GM12878 (cell line): ENCODE results near the gene ZNF19. TPM values are rescaled to one million over a fixed set of nuclear protein-coding genes. Genes with fewer than 3 reads are reported as not detected.
A peak's percentile ranks its signal among the peaks of the same experiment; 100 is the strongest.

Experiments used
- ATAC-seq: fragments of 200-7000 bp; cut with Tn5 transposase; 3 replicates; pipeline ENCODE4 v1.9.1; 2020; ENCODE audit warnings: mild to moderate bottlenecking, moderate library complexity
- BruUV-seq: library from RNA; stranded (reverse); fragments of 400-500 nt; replicated peaks from 2 replicates; lab custom pipeline; 2021; lab: Mats Ljungman, UMichigan
- CTCF ChIA-PET: fragments of 300-600 bp; sonication (Branson Sonifier 250); formaldehyde crosslinking; extraction: SDS; loops from one replicate; lab custom pipeline; 2021; ENCODE audit warnings: inconsistent platforms; lab: Yijun Ruan, JAX
- POLR2A ChIA-PET: fragments of 350-600 bp; formaldehyde crosslinking; extraction: SDS; loops from one replicate; lab custom pipeline; 2021; ENCODE audit warnings: inconsistent platforms; lab: Charles Lee
- RAD21 ChIA-PET: fragments of 300-600 bp; sonication (Branson Sonifier 250); formaldehyde crosslinking; loops from one replicate; lab custom pipeline; 2023; ENCODE audit warnings: antibody characterized with exemption; ENCODE audit not compliant: unreplicated experiment; lab: Charles Lee
- SMC1A ChIA-PET: fragments of 300-600 bp; sonication (Branson Sonifier 250); formaldehyde crosslinking; loops from one replicate; lab custom pipeline; 2023; ENCODE audit not compliant: unreplicated experiment, uncharacterized antibody; lab: Charles Lee
- DNase-seq: peaks from one replicate; pipeline ENCODE4 v3.0.0-alpha.2; 2011; ENCODE audit warnings: low read depth, low spot score
- FAIRE-seq: peaks from 3 replicates; lab custom pipeline; 2011; peaks lifted over from hg19 to GRCh38; lab: Jason Lieb, UNC
- H2AFZ ChIP-seq: 2 replicates; pipeline ENCODE4 v1.6.0; 2011; ENCODE audit warnings: low read depth, low read length, control low read depth; ENCODE audit not compliant: control insufficient read depth
- H3K27ac ChIP-seq: 2 replicates; pipeline ENCODE4 v1.5.1; 2011; ENCODE audit warnings: control low read depth; ENCODE audit not compliant: control insufficient read depth, insufficient read depth
- H3K27me3 ChIP-seq, 2 experiments: replicated peaks in 1 of 2; 2 replicates each; pipeline versions ENCODE4 v1.6.0 to v1.6.1; 2011; ENCODE audit warnings: low read length in 1 of 2; ENCODE audit not compliant: control insufficient read depth in 2 of 2, insufficient read depth in 2 of 2
- H3K36me3 ChIP-seq, 2 experiments: 2 replicates each; pipeline ENCODE4 v1.5.1; 2011; ENCODE audit warnings: low read length in 1 of 2; ENCODE audit not compliant: control insufficient read depth in 2 of 2, insufficient read depth in 2 of 2
- H3K4me1 ChIP-seq: 2 replicates; pipeline ENCODE4 v1.6.1; 2011; ENCODE audit warnings: mild to moderate bottlenecking, low read length, moderate library complexity, mixed read lengths; ENCODE audit not compliant: control insufficient read depth, insufficient read depth
- H3K4me2 ChIP-seq: 2 replicates; pipeline ENCODE4 v1.6.0; 2011; ENCODE audit warnings: control low read depth; ENCODE audit not compliant: control insufficient read depth, insufficient read depth
- H3K4me3 ChIP-seq: fragments of 200-600 bp; sonication (generic); 2 replicates; pipeline ENCODE4 v1.5.1; 2016
- H3K79me2 ChIP-seq: 2 replicates; pipeline ENCODE4 v1.6.0; 2011; ENCODE audit warnings: low read length; ENCODE audit not compliant: control insufficient read depth, insufficient read depth
- H3K9ac ChIP-seq: 2 replicates; pipeline ENCODE4 v1.8.0; 2011; ENCODE audit warnings: low read length, control low read depth, mixed read lengths; ENCODE audit not compliant: control insufficient read depth, insufficient read depth
- H3K9me3 ChIP-seq: replicated peaks from 3 replicates; pipeline ENCODE4 v1.5.1; 2011; ENCODE audit warnings: mild to moderate bottlenecking, low read length; ENCODE audit not compliant: control insufficient read depth, insufficient read depth
- H4K20me1 ChIP-seq: 2 replicates; pipeline ENCODE4 v1.6.0; 2011; ENCODE audit not compliant: control insufficient read depth, insufficient read depth
- ATF7 ChIP-seq: fragments of 450-650 bp; IDR thresholded peaks from 2 replicates; pipeline ENCODE4 v1.6.1; 2016; ENCODE audit warnings: low read depth, mild to moderate bottlenecking
- NR2C1 ChIP-seq: fragments of 450-650 bp; IDR thresholded peaks from 2 replicates; pipeline ENCODE4 v1.6.1; 2017; ENCODE audit warnings: antibody characterized with exemption, mild to moderate bottlenecking, moderate library complexity
- PAX8 ChIP-seq: fragments of 450-650 bp; IDR thresholded peaks from 2 replicates; pipeline ENCODE4 v1.6.1; 2017; ENCODE audit warnings: mild to moderate bottlenecking, moderate library complexity
- SMAD1 ChIP-seq: fragments of 450-650 bp; IDR thresholded peaks from 2 replicates; pipeline ENCODE4 v1.6.1; 2018; ENCODE audit warnings: mild to moderate bottlenecking, low read depth; ENCODE audit not compliant: partially characterized antibody
- WGBS: methylation state at CpG from one replicate; pipeline ENCODE4 v1.1.6; 2016; ENCODE audit warnings: low lambda C conversion rate; ENCODE audit not compliant: insufficient replicate concordance, insufficient coverage; ENCODE audit errors: missing lambda C conversion rate; 5-methylcytosine and 5-hydroxymethylcytosine counted together
- in situ Hi-C: fragments of 300-500 bp; cut with MboI; formaldehyde crosslinking; loops from 9 replicates; pipeline ENCODE4 v1.14.3; 2018; ENCODE audit warnings: mixed read lengths
- intact Hi-C: fragments of 100-400 bp; cut with micrococcal nuclease; formaldehyde crosslinking; loops from one replicate; pipeline ENCODE4 v1.14.2; 2022; ENCODE audit not compliant: unreplicated experiment
- polyA plus RNA-seq, 11 experiments: library from polyadenylated mRNA; depleted of rRNA in 4 of 11; unstranded in 6 of 11; stranded (reverse) in 5 of 11; fragments of >200 nt; fragmentation: Nextera tagmentation in 4 of 11; fragmentation: Illumina TruSeq in 1 of 11; extraction: Ambion mirVana in 4 of 11; extraction: Trizol in 1 of 11; gene quantifications; 1 replicate in 1 of 11; 2 replicates in 10 of 11; pipeline versions ENCODE4 v1.2.1 to v1.2.3, GENCODE V29; 2011 to 2016; ENCODE audit warnings: inconsistent platforms in 2 of 11, missing spikeins in 2 of 11, low read depth in 1 of 11
- total RNA-seq, 4 experiments: library from RNA; depleted of rRNA in 3 of 4; stranded (reverse); fragments of >200 nt in 3 of 4; fragmentation: Illumina TruSeq in 1 of 4; extraction: Trizol in 1 of 4; gene quantifications; 2 replicates each; pipeline versions ENCODE4 v1.2.1 to v1.2.3, GENCODE V29; 2013 to 2021
- TF ChIP-seq, protein P1 (sequence below): IDR thresholded peaks from 2 replicates; pipeline ENCODE4 v1.6.1; 2012; ENCODE audit warnings: low read length, inconsistent platforms

ZNF19 gene
- total and polyA plus RNA-seq, 10 of the 15 experiments (the other 5 are each of a cell fraction or from before 2014, with no cell fraction given), result 1.0 to 3.3 (median 2.0) TPM

DNA sequence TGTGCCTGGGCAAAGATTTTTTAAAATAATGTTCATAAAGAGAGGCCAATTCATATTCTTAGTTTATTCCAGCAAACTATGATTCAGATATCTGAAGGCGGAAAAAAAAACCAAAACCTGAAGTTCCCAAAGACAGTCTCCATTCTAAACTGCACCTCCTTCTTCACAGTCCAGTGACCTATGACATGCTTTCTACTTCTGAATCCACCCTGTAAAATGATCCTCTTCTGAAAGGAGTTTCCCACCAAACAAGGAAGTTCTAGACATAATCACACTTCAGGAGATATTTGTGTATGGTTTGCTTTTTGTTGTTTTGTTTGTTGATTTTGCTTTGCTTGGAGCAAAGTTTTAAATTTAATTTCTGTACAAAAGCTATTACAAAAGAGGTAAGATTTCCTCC lies 24.2 kb upstream of the ZNF19 start:
- ATAC-seq, result no peak
- Histone ChIP-seq H3K36me3 (no peaks in the 10 kb centered on the region), H3K4me3 (no peak overlapping the region), H3K79me2 (no peaks in the 10 kb centered on the region), H4K20me1 (no peaks in the 10 kb centered on the region), H3K4me2 (no peak overlapping the region), H3K9me3 (no peaks in the 10 kb centered on the region), H3K4me1 (no peaks in the 10 kb centered on the region), H3K27me3 (no peaks in the 10 kb centered on the region), H3K27ac (no peak overlapping the region), H2AFZ (no peak overlapping the region), H3K9ac (no peak overlapping the region)
- TF ChIP-seq SMAD1 (no peak), ATF7 (no peak), PAX8 (no peak)
- SMC1A ChIA-PET, result interaction anchor here (1.0 to 1.5 kb wide), 3 partner anchors 13 to 17 kb away, joined by 3 to 7 read pairs (median 4); no protein-coding TSS in a partner anchor
- CTCF ChIA-PET, result interaction anchor here (1.5 kb wide), 1 partner anchor 98 kb away, joined by 3 read pairs; no protein-coding TSS in a partner anchor
- DNase-seq, result no peak
- in situ Hi-C loops, result no loop called here
- RAD21 ChIA-PET, result no interaction called here
- peak; percentile 44 for FAIRE-seq
- POLR2A ChIA-PET, result no interaction called here
- BruUV-seq, result no TSS peak
- intact Hi-C loops, result no loop called here
- WGBS, result 46% methylated on average over 1 of the region's 1 CpG

DNA sequence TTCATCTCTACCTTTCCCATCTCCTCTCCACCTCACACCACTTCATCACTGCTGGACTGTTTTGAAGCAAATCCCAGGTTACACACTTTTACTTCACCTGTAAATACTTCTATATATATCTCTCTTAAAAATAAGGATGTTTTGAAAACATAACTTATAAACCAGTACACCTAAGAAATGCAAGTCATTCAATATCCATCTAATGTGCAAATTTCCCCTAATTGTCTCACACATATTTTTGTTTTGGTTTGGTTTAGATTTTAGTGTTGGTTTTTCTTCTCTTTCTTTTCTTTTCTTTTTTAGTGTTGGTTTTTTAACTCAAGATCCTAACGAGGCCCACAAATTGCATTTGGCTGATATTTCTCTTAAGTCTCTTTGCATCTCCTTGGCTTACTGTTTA lies 17.9 kb upstream of the ZNF19 start:
- H3K4me3 ChIP-seq, result no peak overlapping the region
- no peaks in the 10 kb centered on the region for H3K36me3 ChIP-seq
- in situ Hi-C loops, result no loop called here
- no peak for DNase-seq
- CTCF ChIA-PET, result interaction anchor here (0.9 to 1.7 kb wide), 4 partner anchors 15 to 104 kb away, joined by 3 to 5 read pairs (median 4); no protein-coding TSS in a partner anchor
- no peaks in the 10 kb centered on the region for H4K20me1 ChIP-seq
- H3K79me2 ChIP-seq, result no peaks in the 10 kb centered on the region
- intact Hi-C loops, result loop anchor here (2.0 kb wide), 1 partner anchor 26 kb away; no protein-coding TSS in a partner anchor
- no peak overlapping the region for H3K27ac ChIP-seq
- no peak overlapping the region for H3K4me2 ChIP-seq
- WGBS, result 0% methylated on average over 1 of the region's 1 CpG
- no peaks in the 10 kb centered on the region for H3K9me3 ChIP-seq
- no peaks in the 10 kb centered on the region for H3K27me3 ChIP-seq
- RAD21 ChIA-PET, result interaction anchor here (2.1 kb wide), 1 partner anchor 104 kb away, joined by 5 read pairs; no protein-coding TSS in a partner anchor
- no peak for FAIRE-seq
- BruUV-seq, result no TSS peak
- POLR2A ChIA-PET, result interaction anchor here (1.0 kb wide), 1 partner anchor 58 kb away, joined by 4 read pairs; no protein-coding TSS in a partner anchor
- ATAC-seq, result no peak
- no peak for TF ChIP-seq NR2C1
- TF ChIP-seq, protein P1, sequence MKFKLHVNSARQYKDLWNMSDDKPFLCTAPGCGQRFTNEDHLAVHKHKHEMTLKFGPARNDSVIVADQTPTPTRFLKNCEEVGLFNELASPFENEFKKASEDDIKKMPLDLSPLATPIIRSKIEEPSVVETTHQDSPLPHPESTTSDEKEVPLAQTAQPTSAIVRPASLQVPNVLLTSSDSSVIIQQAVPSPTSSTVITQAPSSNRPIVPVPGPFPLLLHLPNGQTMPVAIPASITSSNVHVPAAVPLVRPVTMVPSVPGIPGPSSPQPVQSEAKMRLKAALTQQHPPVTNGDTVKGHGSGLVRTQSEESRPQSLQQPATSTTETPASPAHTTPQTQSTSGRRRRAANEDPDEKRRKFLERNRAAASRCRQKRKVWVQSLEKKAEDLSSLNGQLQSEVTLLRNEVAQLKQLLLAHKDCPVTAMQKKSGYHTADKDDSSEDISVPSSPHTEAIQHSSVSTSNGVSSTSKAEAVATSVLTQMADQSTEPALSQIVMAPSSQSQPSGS, result no peak
- no peaks in the 10 kb centered on the region for H3K4me1 ChIP-seq
- H3K9ac ChIP-seq, result no peak overlapping the region
- SMC1A ChIA-PET, result interaction anchor here (0.7 kb wide), 1 partner anchor 31 kb away, joined by 3 read pairs; no protein-coding TSS in a partner anchor
- H2AFZ ChIP-seq, result no peak overlapping the region
